Right lobe of liver (tissue), 6 donors: Measurements from ENCODE around the gene JAZF1. TPM values are rescaled to one million over a fixed set of nuclear protein-coding genes. Genes with fewer than 3 reads are reported as not detected.
A peak's percentile ranks its signal among the peaks of the same experiment; 100 is the strongest.

Experiments used
- ATAC-seq, 4 donors: fragments of 200-7000 bp; cut with Tn5 transposase; one replicate each; pipeline ENCODE4 v1.9.1; 2020; ENCODE audit warnings: mild to moderate bottlenecking in 4 of 4, moderate library complexity in 4 of 4
- DNase-seq, 3 donors: peaks; one replicate each; pipeline ENCODE4 v3.0.0-alpha.2; 2020
- H3K27ac ChIP-seq, 3 donors: fragments of 200-600 bp; one replicate each; pipeline ENCODE4 v1.8.0; 2022
- H3K27me3 ChIP-seq, 2 donors: fragments of 200-600 bp; one replicate each; pipeline ENCODE4 v1.8.0; 2022
- H3K36me3 ChIP-seq, 4 donors: fragments of 200-600 bp; sonication (generic) in 1 of 4; one replicate each; pipeline versions ENCODE4 v1.5.1 to v1.8.0; 2017 to 2022; ENCODE audit warnings: control low read depth in 1 of 4
- H3K4me1 ChIP-seq, 4 donors: fragments of 200-600 bp; sonication (generic) in 1 of 4; one replicate each; pipeline versions ENCODE4 v1.5.1 to v1.8.0; 2017 to 2022; ENCODE audit warnings: control low read depth in 1 of 4
- H3K4me3 ChIP-seq, 3 donors: fragments of 200-600 bp; one replicate each; pipeline ENCODE4 v1.8.0; 2022
- H3K9me3 ChIP-seq, 4 donors: fragments of 200-600 bp; sonication (generic) in 1 of 4; one replicate each; pipeline versions ENCODE4 v1.5.1 to v1.8.0; 2017 to 2022; ENCODE audit warnings: control low read depth in 1 of 4
- POLR2A ChIP-seq: fragments of 450-650 bp; IDR thresholded peaks from one replicate; pipeline ENCODE4 v1.6.1; 2017; ENCODE audit warnings: antibody characterized with exemption, mild to moderate bottlenecking
- WGBS: methylation state at CpG from one replicate; pipeline ENCODE4 v1.1.6; 2018; ENCODE audit warnings: low coverage, low lambda C conversion rate; ENCODE audit not compliant: insufficient coverage; ENCODE audit errors: missing lambda C conversion rate; 5-methylcytosine and 5-hydroxymethylcytosine counted together
- intact Hi-C, 2 donors: fragments of 100-400 bp; cut with DNase I; formaldehyde crosslinking; loops; one replicate each; pipeline versions ENCODE4 v1.11.2 to v1.14.1; 2022
- total RNA-seq, 6 experiments: library from RNA; depleted of rRNA in 2 of 6; stranded (reverse); fragments of >200 nt in 2 of 6; fragmentation: NEBNext Ultra II Directional in 3 of 6; extraction: Animal tissue kit (Norgen Biotek cat#: 25700) in 3 of 6; gene quantifications; one replicate each; pipeline versions ENCODE4 v1.1.0 to v1.2.4, GENCODE V29; 2016 to 2023
- TF ChIP-seq, protein P1 (sequence below), 4 donors: fragments of 200-600 bp in 3 of 4; fragments of 450-650 bp in 1 of 4; IDR thresholded peaks; one replicate each; pipeline versions ENCODE4 v1.5.1 to v1.8.0; 2016 to 2022; ENCODE audit warnings: antibody characterized with exemption in 4 of 4, mild to moderate bottlenecking in 2 of 4
- donor health status: DM: no; HTN: yes; CAD: no.
- donor health status: DM: no; HTN: no; CAD: no.
- donor health status: DM: no; HTN: no; CAD: no.
- donor health status: DM: no; HTN: yes; CAD: no.
- donor health status: DM: no; HTN: yes; CAD: no.

JAZF1 gene
- total RNA-seq, 6 experiments from 2014 or later, result 4.8 to 20.9 (median 6.9) TPM

DNA sequence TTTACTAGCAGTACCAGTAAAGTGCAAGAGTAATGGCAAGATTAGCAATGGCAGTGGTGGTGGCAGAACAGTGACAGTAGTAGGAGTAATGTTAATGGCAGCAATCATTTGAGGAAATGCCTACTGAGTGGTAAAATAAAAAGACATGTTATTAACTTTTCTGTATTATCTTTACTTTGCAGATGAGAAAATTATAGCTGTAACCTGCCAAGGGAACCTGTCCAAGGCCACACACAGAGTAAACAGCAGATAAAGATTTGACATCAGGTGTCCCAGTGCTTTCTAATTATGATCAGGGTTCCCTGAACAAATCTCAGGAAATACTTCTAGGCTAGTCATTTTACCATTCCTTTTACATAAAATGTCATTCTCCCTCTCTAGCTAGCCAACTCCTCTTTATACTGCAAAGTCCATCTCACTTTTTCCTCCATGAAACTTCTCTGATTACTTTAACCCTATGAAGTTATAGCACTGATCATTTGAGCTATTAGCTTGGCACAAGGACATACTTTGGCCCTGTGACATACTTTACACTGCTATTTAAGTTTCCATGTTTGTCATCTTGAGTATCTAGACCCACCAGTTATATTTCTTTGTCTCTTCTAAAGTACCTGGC is 221.6 kb downstream of the JAZF1 start:
- H3K36me3 ChIP-seq, result no peaks in the 10 kb centered on the region
- H3K4me3 ChIP-seq, result no peak overlapping the region
- no peaks in the 10 kb centered on the region for H3K27me3 ChIP-seq
- DNase-seq, result no peak
- no peak overlapping the region for H3K27ac ChIP-seq
- peak in 2 of 4 donors; percentile 51 to 64 for ATAC-seq
- intact Hi-C loops, result no loop called here
- H3K4me1 ChIP-seq, result no peaks in the 10 kb centered on the region
- no peak for TF ChIP-seq POLR2A
- TF ChIP-seq, protein P1, sequence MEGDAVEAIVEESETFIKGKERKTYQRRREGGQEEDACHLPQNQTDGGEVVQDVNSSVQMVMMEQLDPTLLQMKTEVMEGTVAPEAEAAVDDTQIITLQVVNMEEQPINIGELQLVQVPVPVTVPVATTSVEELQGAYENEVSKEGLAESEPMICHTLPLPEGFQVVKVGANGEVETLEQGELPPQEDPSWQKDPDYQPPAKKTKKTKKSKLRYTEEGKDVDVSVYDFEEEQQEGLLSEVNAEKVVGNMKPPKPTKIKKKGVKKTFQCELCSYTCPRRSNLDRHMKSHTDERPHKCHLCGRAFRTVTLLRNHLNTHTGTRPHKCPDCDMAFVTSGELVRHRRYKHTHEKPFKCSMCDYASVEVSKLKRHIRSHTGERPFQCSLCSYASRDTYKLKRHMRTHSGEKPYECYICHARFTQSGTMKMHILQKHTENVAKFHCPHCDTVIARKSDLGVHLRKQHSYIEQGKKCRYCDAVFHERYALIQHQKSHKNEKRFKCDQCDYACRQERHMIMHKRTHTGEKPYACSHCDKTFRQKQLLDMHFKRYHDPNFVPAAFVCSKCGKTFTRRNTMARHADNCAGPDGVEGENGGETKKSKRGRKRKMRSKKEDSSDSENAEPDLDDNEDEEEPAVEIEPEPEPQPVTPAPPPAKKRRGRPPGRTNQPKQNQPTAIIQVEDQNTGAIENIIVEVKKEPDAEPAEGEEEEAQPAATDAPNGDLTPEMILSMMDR (IDR thresholded peaks at IDR 0.05), result no peak
- no peaks in the 10 kb centered on the region for H3K9me3 ChIP-seq

DNA sequence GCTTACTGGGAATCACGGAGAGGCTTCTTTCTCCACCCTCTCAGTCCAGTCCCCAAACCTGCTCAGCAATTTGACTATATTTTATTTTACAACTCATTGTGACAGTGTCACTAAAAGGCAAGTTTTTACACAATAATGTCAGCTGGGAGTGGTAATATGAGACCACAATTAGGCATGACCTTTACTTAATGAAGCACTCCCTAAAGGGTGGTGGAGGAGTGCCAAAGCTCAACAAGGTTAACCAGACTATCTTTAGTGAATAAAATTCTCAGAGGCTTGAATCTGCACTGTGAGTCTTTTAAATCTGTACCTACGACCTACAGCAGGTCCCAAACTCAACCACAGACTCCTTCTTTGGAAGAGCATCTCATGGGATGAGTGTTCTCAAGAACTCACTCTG is 225.0 kb downstream of the JAZF1 start:
- WGBS, result 83% methylated on average over 2 of the region's 2 CpGs
- Histone ChIP-seq H3K36me3 (no peaks in the 10 kb centered on the region), H3K27me3 (no peaks in the 10 kb centered on the region), H3K9me3 (no peaks in the 10 kb centered on the region), H3K4me1 (no peaks in the 10 kb centered on the region), H3K27ac (no peak overlapping the region), H3K4me3 (no peak overlapping the region)
- TF ChIP-seq, protein P1 (IDR thresholded peaks at IDR 0.05), result no peak
- TF ChIP-seq POLR2A, result no peak
- DNase-seq (no peak), ATAC-seq (no peak)
- intact Hi-C loops, result no loop called here

DNA sequence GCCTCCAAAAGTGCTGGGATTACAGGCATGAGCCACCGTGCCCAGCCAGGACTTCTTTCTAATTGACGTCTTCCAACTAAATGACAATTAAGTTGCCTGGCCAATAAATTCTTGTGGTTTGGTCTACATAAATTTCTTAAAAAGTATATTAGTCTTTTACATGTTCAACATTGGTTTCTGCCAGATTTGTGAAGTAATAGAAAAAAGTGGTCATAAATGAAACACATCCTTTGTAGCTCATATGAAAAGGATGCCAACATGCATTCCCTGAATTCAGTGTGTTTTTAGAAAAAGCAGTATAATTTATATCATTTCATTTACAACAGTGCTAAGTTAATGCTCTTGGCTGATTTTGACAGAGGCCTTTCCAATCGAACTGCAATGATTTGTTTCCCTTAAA is 225.6 kb downstream of the JAZF1 start:
- H3K9me3 ChIP-seq, result no peaks in the 10 kb centered on the region
- H3K27me3 ChIP-seq, result no peaks in the 10 kb centered on the region
- H3K36me3 ChIP-seq, result no peaks in the 10 kb centered on the region
- H3K27ac ChIP-seq, result no peak overlapping the region
- WGBS, result 86% methylated on average over 3 of the region's 3 CpGs
- ATAC-seq (no peak), DNase-seq (no peak)
- TF ChIP-seq, protein P1 (IDR thresholded peaks at IDR 0.05), result no peak
- TF ChIP-seq POLR2A, result no peak
- H3K4me3 ChIP-seq, result no peak overlapping the region
- H3K4me1 ChIP-seq, result no peaks in the 10 kb centered on the region
- intact Hi-C loops, result no loop called here

GRCh38 chr7:27953777-27954176 is 226.8 kb downstream of the JAZF1 start:
- no CpG with 5 or more reads among the region's 1 CpG for WGBS
- Histone ChIP-seq H3K9me3 (no peaks in the 10 kb centered on the region), H3K4me1 (no peaks in the 10 kb centered on the region), H3K4me3 (no peak overlapping the region), H3K36me3 (no peaks in the 10 kb centered on the region), H3K27ac (no peak overlapping the region), H3K27me3 (no peaks in the 10 kb centered on the region)
- intact Hi-C loops, result no loop called here
- ATAC-seq, result no peak
- no peak for TF ChIP-seq POLR2A
- TF ChIP-seq, protein P1 (IDR thresholded peaks at IDR 0.05), result no peak
- no peak for DNase-seq

DNA sequence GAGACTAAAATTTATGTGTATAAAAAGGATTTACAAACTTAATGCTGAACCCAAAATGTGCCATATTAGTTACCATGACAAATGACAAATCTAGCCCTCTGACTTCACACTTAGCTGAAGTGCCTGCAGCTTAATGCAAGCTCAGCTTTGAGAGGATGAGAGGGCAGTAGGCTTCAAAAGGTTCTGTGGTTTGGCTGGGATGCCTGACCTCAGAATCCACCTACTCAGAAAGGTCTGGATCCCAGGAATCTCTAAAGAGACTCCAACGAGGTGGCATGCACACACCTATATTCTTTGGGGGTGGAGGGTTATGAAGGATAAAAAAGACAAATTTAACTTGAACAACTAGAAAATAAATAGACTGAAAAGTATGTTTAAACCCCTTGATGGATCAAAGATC is 227.2 kb downstream of the JAZF1 start:
- Histone ChIP-seq H3K36me3 (no peaks in the 10 kb centered on the region), H3K4me1 (no peaks in the 10 kb centered on the region), H3K27ac (no peak overlapping the region), H3K9me3 (no peaks in the 10 kb centered on the region), H3K4me3 (no peak overlapping the region), H3K27me3 (no peaks in the 10 kb centered on the region)
- WGBS, result 71% methylated on average over 1 of the region's 1 CpG
- intact Hi-C loops, result no loop called here
- no peak for ATAC-seq
- no peak for DNase-seq
- TF ChIP-seq, protein P1 (IDR thresholded peaks at IDR 0.05), result no peak
- TF ChIP-seq POLR2A, result no peak
